KG1 (cell line): Measurements from ENCODE around the gene IVNS1ABP.
A peak's percentile ranks its signal among the peaks of the same experiment; 100 is the strongest.

Experiments
- DNase-seq: peaks from one replicate; lab custom pipeline; 2025; lab: John Stamatoyannopoulos, UW

Gene IVNS1ABP

GRCh38 chr1:185293967-185294542 is 23.0 kb downstream of the IVNS1ABP start:
- no peak for DNase-seq

GRCh38 chr1:185292237-185292636 is 24.8 kb downstream of the IVNS1ABP start:
- no peak for DNase-seq

- peak; percentile 22 for DNase-seq
Observed at GRCh38 chr1:185291652-185292051, 25.4 kb downstream of the IVNS1ABP start.

- no peak for DNase-seq
Observed at GRCh38 chr1:185291159-185291558, 25.9 kb downstream of the IVNS1ABP start.

GRCh38 chr1:185289880-185290279 is 27.2 kb downstream of the IVNS1ABP start:
- no peak for DNase-seq

GRCh38 chr1:185288435-185288834 is 28.6 kb downstream of the IVNS1ABP start:
- no peak for DNase-seq

GRCh38 chr1:185287451-185287850 is 29.6 kb downstream of the IVNS1ABP start:
- no peak for DNase-seq

- no peak for DNase-seq
Observed at GRCh38 chr1:185284533-185285276, 32.3 kb downstream of the IVNS1ABP start.

- DNase-seq = no peak
Observed at GRCh38 chr1:185284116-185284515, 32.9 kb downstream of the IVNS1ABP start.

- DNase-seq = peak; percentile 11
Observed at GRCh38 chr1:185281245-185281644, 35.8 kb downstream of the IVNS1ABP start.

- DNase-seq = no peak
Observed at GRCh38 chr1:185280589-185280988, 36.5 kb downstream of the IVNS1ABP start.

- DNase-seq = no peak
Observed at GRCh38 chr1:185279571-185279970, 37.5 kb downstream of the IVNS1ABP start.

GRCh38 chr1:185271921-185272320 is 45.1 kb downstream of the IVNS1ABP start:
- no peak for DNase-seq

GRCh38 chr1:185268352-185268751 is 48.7 kb downstream of the IVNS1ABP start:
- no peak for DNase-seq

- DNase-seq = no peak
Observed at GRCh38 chr1:185267701-185268100, 49.3 kb downstream of the IVNS1ABP start.

- no peak for DNase-seq
Observed at GRCh38 chr1:185267301-185267700, 49.7 kb downstream of the IVNS1ABP start.

GRCh38 chr1:185265314-185265713 is 51.7 kb downstream of the IVNS1ABP start:
- no peak for DNase-seq

GRCh38 chr1:185263780-185264179 is 53.3 kb downstream of the IVNS1ABP start:
- DNase-seq = no peak

GRCh38 chr1:185263292-185263691 is 53.8 kb downstream of the IVNS1ABP start:
- DNase-seq = no peak

GRCh38 chr1:185262151-185262550 is 54.9 kb downstream of the IVNS1ABP start:
- DNase-seq = no peak

GRCh38 chr1:185260611-185261010 is 56.4 kb downstream of the IVNS1ABP start:
- DNase-seq = no peak

GRCh38 chr1:185258676-185259075 is 58.4 kb downstream of the IVNS1ABP start:
- DNase-seq = no peak

- DNase-seq = no peak
Observed at GRCh38 chr1:185257950-185258208, 59.2 kb downstream of the IVNS1ABP start.
